Endothelial cell of hepatic sinusoid (primary cell): Measurements from ENCODE around the gene PTP4A2.

Experiments used
- in situ Hi-C: cut with HindIII; loops from 2 replicates; pipeline ENCODE4 v1.10.0; 2017; ENCODE audit warnings: low sequenced_read_pairs

The PTP4A2 gene

GRCh38 chr1:31938184-31938975, at the start of gene PTP4A2:
TSS of gene PTP4A2 (minus strand) at chr1:31938368. CDS start at chr1:31919065, 19,303 bp downstream.
- in situ Hi-C loops = no loop called here

GRCh38 chr1:31987135-31987619, 49.0 kb upstream of the PTP4A2 start:
- in situ Hi-C loops = loop anchor here (25.0 kb wide), 1 partner anchor 175 kb away; the partner anchor contains the start of gene SPOCD1

DNA sequence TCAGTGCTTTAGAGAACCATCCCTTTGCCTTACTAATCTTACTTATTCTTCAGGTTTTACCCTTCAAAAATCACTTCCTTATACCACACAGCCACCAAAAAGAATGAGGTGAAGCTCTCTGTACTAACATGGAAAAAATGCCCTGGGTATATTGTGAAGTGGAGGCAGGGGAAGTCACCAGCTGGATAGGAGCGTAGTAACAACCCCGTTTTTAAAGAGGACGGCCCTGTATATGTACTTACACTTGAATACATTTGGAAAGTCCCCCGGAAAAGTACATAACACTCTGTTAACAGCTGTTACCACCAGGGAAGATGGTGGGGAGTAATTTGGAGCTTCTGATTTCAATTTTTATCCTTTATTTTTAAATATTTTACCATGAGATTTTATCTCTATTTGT, 47.3 kb upstream of the PTP4A2 start:
- in situ Hi-C loops = loop anchor here (25.0 kb wide), 1 partner anchor 173 kb away; the partner anchor contains the start of gene SPOCD1

DNA sequence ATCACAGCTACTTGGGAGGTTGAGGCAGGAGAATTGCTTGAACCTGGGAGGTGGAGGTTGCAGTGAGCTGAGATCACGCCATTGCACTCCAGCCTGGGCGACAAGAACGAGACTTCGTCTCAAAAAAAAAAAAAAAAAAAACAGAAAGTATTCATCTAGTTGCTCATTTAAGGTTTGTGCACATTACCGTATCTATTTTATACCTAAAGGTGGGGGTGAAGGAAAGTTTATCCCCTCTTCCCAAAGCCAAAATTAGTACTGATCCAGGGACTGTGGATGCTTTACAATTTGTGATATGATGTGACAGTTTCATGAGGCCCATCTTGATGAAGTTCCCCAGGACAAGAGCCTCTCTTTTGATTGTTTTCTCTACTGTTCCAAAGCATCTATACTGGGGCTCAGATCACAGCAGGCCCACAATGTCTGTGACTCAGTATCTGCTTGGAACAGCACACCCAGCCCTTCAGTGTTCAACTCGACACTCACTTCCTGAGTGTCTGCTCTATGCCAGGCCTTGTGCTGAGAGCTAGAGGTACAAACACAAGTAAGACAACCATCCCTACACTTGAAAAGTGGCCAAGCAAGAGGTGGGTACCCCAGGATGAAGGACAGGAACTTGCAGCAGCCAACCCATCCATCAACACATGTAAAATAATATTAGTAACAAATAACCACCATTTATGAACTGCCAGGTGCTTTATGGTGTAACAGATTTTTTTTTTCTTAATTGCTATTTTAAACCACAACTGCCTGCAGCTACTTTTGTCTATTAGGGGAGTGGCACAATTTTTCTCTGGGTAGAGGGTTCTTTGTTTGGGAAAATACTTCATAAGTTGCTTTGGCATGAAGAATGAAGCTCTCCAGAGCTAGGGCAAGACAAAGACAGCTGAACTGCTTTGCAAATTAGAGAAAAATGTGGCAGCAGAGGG, 46.5 kb upstream of the PTP4A2 start:
- in situ Hi-C loops = loop anchor here (25.0 kb wide), 1 partner anchor 172 kb away; the partner anchor contains the start of gene SPOCD1

DNA sequence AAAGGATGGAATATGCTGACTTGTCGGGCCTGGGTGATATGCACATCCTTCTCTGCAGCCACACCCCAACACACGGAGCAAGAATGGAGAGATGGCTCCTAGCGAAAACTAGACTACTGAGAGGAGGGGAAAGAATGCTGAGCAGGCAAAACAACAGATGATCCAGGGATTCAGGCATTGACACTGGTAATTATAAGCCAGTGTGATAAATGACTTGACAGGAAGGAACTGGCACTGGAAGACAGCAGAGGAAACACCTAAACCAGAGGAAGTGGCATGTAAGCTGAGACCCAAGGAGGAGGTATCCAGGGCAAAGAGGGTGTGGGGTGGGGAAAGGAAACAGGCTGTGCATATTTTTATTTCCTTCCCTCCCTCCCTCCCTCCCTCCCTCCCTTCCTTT, 43.8 kb upstream of the PTP4A2 start:
- in situ Hi-C loops = loop anchor here (25.0 kb wide), 1 partner anchor 170 kb away; the partner anchor contains the start of gene SPOCD1

- in situ Hi-C loops = loop anchor here (25.0 kb wide), 1 partner anchor 169 kb away; the partner anchor contains the start of gene SPOCD1
These were observed 43.3 kb upstream of the PTP4A2 start for GRCh38 chr1:31981456-31981839.

GRCh38 chr1:31980835-31981455, 42.8 kb upstream of the PTP4A2 start:
- in situ Hi-C loops = loop anchor here (25.0 kb wide), 1 partner anchor 169 kb away; the partner anchor contains the start of gene SPOCD1

GRCh38 chr1:31978843-31979400, 40.8 kb upstream of the PTP4A2 start:
- in situ Hi-C loops = loop anchor here (25.0 kb wide), 1 partner anchor 167 kb away; the partner anchor contains the start of gene SPOCD1

GRCh38 chr1:31977385-31978131, 39.4 kb upstream of the PTP4A2 start:
- in situ Hi-C loops = loop anchor here (25.0 kb wide), 1 partner anchor 165 kb away; the partner anchor contains the start of gene SPOCD1

DNA sequence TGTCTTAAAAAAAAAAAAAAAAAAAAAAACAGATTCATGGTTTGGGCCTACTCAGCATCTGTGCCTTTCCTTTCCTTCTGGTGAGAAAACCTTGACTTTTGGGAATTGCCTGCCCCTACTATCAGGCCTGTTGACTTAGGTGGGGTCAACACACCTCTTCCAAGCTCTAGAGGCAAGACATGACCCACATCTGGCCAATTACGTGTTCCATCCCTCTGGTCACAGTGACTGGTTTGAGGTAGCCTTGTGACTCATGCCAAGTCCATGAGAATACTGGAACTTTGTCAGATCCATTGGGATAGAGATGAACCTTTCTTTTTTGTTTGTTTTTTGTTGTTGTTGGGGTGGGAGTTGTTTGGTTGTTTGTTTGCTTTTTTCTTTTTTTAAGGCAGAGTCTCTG, 38.2 kb upstream of the PTP4A2 start:
- in situ Hi-C loops = loop anchor here (25.0 kb wide), 1 partner anchor 164 kb away; the partner anchor contains the start of gene SPOCD1

- in situ Hi-C loops = no loop called here
These were observed 32.7 kb upstream of the PTP4A2 start for GRCh38 chr1:31970873-31971272.

- in situ Hi-C loops = no loop called here
These were observed 23.4 kb upstream of the PTP4A2 start for GRCh38 chr1:31961536-31961935.

- in situ Hi-C loops = no loop called here
These were observed 21.6 kb upstream of the PTP4A2 start for GRCh38 chr1:31959521-31960340.

DNA sequence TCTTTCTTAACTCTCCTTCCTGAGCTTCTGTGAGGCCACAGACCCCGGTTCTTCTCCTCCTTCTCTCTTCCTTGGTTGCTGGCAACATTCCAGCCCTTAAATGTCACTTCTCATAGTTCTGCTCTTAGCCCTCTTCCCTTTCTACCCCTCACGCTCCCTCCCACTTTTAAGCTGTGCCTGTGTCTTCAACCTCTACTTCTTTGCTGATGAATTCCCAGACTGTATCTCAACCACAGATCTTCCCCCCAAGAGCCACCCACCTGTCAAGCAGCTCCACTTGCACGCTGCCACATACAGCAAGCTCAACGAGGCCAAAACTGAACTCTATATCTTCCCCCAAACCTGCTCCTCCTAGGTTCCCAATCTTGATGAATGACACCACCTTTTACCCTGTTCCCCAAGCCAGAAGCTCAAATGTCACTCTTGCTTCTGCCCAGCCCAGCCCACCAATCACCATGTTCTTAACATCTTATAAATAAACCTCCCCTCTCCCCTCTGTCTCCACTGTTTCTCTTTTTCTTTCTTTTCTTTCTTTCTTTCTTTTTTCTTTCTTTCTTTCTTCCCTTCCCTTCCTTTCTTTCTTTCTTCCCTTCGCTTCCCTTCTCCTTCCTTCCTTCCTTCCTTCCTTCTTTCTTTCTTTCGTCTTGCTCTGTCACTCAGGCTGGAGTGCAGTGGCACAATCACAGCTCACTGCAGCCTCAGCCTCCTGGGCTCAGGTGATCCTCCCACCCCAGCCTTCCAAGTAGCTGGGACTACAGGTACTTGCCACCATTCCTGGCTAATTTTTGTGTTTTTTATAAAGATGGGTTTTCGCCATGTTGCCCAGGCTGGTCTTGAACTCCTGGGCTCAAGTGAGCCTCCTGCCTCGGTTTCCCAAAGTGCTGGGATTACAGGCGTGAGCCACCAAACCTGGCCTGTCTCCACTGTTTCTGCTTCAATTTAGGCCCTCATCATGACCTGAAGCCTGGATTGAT, 19.8 kb upstream of the PTP4A2 start:
- in situ Hi-C loops = no loop called here

DNA sequence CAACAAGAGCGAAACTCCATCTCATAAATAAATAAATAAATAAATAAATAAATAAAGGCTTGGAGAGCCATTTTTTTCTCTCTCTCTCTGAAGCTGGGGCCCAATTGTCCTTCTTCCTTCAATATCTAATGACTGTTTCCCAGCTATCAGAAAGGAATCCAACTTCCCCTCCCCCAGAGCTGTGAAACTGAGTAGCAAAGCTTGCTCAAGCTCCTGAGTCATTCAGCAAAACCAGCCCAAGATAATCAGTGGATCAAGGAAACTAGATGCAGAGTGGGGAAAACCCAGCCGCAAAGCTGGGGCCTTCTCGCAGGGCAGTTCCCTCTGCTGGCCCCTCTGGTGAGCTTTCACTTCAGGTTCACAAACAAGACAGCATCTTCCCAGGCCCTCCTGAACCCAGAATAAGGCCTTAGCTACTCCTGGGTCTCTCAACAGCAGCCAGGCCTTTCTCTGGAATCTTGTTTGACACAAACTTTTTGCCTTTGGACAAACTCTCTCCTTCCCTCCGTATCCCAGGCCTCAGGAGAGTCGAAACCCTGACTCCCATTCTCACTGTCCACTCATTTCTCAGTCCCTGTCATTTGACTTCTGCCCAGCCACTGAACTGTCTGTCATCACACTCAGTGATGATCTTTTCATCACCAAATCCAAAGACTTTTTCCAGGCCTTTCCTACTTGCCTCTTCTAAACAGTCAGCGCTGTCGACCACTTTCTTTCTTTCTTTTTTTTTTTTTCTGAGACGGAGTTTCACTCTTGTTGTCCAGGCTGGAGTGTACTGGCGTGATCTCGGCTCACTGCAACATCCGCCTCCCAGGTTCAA, 18.0 kb upstream of the PTP4A2 start:
- in situ Hi-C loops = no loop called here

DNA sequence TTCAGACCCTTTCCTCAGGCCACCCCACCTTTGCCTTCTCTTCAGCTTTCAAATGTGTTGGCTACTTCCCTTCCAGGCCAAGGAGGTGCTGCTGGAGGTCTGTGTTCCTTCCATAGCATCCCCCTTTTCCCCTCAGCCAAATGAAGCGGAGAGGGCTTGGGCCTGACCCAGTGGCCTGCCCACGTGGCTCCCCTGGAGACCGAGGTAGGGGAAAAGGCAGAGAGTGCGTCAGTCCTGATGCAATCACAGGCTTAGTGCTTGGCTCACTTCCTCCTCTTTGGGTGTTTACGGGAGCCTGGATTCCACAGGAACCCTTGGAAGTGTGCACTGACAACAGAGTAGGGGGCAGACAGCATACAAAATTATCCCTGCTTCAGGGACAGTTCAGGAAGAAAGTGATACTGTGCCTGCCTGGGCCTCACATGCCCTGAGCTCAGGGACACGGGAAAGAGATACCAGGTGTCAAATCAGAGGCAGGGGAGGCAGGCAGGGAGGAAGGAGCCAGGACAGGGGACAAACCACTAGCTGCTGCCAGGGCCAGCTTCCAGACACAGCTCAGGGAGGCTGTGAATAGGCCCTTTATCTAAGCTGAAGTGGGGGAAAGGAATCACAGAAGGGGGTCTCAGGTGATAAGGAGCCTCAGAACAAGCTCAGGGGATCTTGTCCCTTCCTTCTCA, 16.6 kb upstream of the PTP4A2 start:
- in situ Hi-C loops = no loop called here
